RWPE1 (cell line): ENCODE measurements around the gene GRK3.

Experiments used
- CTCF ChIA-PET: fragments of 350-600 bp; sonication (Branson Sonifier 250); formaldehyde crosslinking; extraction: SDS; loops from one replicate; lab custom pipeline; 2021; lab: Yijun Ruan, JAX
- POLR2A ChIA-PET: fragments of 400-600 bp; formaldehyde crosslinking; extraction: SDS; loops from one replicate; lab custom pipeline; 2020; ENCODE audit warnings: antibody characterized with exemption; ENCODE audit not compliant: low non-redundant PET; lab: Yijun Ruan, JAX
- DNase-seq: peaks from one replicate; pipeline ENCODE4 v3.0.0; 2012; ENCODE audit warnings: low spot score
- H3K27ac ChIP-seq: fragments of 450-650 bp; 2 replicates; pipeline ENCODE4 v1.5.1; 2017
- TF ChIP-seq, protein P1 (sequence below): fragments of 450-650 bp; conservative IDR thresholded peaks from 2 replicates; pipeline ENCODE4 v1.5.1; 2017; ENCODE audit warnings: low read depth, mild to moderate bottlenecking

GRK3 gene

DNA sequence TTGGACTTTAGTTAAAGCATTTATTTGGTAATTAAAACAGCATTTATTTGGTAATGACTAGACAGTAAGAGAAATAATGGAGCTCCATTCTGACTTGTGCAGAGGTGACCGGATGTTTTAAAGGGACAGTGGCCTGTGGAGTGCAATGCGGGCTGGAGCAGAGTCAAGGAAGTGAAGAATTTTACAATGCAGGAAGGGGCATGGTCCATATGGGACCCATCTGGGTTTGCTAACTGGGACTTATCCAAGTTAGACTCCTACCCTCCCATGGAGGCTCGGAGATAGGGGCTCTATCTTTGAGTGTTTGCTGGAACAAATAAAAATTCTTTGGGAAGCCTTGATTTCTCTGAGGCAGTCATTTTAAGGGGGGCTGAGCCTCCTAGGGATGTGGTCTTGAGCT, 117.6 kb downstream of the GRK3 start:
- TF ChIP-seq, protein P1, sequence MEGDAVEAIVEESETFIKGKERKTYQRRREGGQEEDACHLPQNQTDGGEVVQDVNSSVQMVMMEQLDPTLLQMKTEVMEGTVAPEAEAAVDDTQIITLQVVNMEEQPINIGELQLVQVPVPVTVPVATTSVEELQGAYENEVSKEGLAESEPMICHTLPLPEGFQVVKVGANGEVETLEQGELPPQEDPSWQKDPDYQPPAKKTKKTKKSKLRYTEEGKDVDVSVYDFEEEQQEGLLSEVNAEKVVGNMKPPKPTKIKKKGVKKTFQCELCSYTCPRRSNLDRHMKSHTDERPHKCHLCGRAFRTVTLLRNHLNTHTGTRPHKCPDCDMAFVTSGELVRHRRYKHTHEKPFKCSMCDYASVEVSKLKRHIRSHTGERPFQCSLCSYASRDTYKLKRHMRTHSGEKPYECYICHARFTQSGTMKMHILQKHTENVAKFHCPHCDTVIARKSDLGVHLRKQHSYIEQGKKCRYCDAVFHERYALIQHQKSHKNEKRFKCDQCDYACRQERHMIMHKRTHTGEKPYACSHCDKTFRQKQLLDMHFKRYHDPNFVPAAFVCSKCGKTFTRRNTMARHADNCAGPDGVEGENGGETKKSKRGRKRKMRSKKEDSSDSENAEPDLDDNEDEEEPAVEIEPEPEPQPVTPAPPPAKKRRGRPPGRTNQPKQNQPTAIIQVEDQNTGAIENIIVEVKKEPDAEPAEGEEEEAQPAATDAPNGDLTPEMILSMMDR: no peak
- ChIA-PET CTCF (no interaction called here), POLR2A (no interaction called here)
- no peak overlapping the region for H3K27ac ChIP-seq
- DNase-seq: no peak

DNA sequence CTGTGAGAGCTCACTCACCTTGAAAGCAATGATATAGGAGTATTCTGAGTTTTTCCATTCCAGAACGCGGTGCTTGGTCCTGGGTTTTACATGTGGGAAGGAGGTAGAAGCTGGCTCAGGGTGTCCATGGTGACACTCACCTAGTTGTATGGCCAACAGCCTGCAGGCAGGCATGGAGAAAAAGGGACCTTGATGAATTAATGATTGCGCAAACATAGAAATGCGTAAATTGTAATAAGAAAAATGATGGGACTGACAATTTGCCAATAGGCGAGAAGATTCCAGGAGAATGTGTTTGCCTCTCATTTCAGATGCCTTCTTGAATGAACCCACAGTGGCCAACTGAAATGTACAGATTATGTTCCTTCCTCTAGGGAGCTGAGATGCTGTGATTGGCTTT, 124.2 kb downstream of the GRK3 start:
- TF ChIP-seq, protein P1: no peak
- POLR2A ChIA-PET: no interaction called here
- no peak overlapping the region for H3K27ac ChIP-seq
- no peak for DNase-seq
- CTCF ChIA-PET: no interaction called here

DNA sequence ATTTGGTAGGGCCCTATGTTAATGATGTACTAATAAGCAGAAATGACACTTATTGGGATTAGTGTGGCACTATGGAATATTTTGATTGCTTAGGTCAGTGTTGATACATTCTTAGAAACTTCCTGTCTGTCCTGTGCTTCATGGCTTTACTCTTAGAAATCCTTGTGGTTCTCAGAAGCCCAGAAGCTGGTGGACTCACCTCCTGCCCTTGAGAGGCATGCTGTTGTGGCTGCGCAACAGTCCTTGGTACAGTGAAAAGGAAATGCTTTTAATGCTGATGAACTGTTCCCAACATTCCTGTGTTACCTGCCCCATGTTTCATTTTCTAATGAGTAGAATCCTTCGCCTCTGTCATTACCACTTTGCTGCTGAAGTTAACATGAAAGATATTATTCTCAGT, 125.2 kb downstream of the GRK3 start:
- POLR2A ChIA-PET: no interaction called here
- no peak overlapping the region for H3K27ac ChIP-seq
- no peak for DNase-seq
- CTCF ChIA-PET: no interaction called here
- TF ChIP-seq, protein P1: no peak

DNA sequence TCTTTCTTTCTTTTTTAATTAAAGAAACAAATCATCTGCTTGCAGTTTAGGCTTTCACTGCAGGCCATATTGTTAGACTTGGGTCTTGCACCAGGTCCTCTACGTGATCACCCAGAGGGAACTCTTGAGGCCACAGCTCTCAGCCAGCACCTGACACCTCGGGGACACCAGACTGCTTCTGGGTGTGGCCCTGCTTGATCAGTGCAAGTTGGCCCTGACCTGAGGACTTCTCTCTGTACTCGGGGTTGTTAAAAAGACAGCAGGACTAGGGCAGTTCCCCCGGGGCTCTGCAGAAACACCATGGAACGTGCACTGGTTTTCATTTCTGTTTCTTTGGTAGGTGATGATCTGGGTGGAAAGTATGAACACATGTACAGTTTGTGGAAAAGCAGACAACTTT, 126.3 kb downstream of the GRK3 start:
- H3K27ac ChIP-seq: no peak overlapping the region
- no peak for DNase-seq
- CTCF ChIA-PET: no interaction called here
- POLR2A ChIA-PET: no interaction called here
- TF ChIP-seq, protein P1: no peak

DNA sequence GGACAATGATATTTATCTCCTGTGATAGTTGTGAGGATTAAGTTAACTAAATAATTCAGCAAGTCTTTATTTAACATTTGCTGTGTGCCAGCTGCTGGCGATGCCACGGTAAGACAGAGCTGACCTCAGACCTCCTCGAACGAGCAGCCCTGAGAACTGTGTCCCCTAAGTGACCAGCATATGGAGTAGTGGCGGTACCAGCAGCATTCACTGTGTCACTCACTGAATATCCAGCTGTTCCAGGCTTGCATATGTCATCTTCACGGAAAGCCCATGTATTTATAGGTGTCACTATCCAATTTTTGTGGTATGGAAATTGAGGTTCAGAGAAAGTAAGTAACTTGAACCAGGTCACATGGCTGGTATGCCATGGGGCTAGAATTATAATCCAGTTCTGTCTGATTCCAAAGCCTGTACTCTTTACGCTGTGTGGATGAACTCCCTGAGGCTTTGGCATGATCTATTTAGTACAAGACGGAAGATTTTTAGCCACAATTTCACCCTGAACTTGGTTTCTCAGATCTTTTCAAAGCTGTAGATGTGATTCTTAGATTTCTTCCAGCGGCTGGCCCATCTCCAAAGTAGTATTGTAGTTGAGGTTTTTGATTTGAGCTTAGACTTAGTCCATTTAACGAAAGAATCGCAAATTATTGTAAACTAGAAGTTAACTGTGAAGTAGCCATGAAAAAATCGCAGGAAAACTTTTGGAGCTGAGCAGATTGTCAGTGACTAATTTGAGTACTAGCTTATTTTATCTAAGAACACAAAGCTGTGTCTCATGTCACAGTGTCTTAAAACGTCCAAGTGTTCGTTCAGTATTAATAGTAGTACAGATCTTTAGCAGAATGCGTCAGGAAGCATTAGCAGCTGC, 128.2 kb downstream of the GRK3 start:
- POLR2A ChIA-PET: no interaction called here
- TF ChIP-seq, protein P1: no peak
- H3K27ac ChIP-seq: no peak overlapping the region
- CTCF ChIA-PET: no interaction called here
- DNase-seq: no peak

DNA sequence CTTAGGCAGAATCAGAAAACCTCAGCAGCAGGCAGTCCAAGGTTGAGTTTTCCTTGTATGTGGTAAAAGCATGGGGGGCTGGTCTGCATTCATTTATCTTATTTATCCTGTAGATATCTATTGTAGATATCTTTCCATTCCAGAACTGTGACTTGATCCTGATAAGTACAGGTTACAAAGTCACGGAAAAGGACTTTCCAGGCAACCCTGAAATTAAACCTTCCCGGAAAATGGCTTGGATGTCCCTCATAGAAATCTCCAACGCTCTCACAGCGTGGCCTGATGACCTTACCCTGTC, 128.7 kb downstream of the GRK3 start:
- TF ChIP-seq, protein P1: no peak
- ChIA-PET CTCF (no interaction called here), POLR2A (no interaction called here)
- H3K27ac ChIP-seq: no peak overlapping the region
- DNase-seq: no peak
